IgD-negative memory B cell (primary cell): ENCODE results near the gene MTFP1. TPM values are rescaled to one million over a fixed set of nuclear protein-coding genes. Genes with fewer than 3 reads are reported as not detected.

ENCODE experiments used
- H3K27ac Mint-ChIP-seq, 3 donors: one replicate each; pipeline ENCODE4 v1.8.0; 2020 to 2022; ENCODE audit warnings: mild to moderate bottlenecking in 3 of 3, mixed read lengths in 3 of 3, moderate library complexity in 1 of 3
- H3K27me3 Mint-ChIP-seq: one replicate; pipeline ENCODE4 v1.8.0; 2021; ENCODE audit warnings: mixed read lengths
- H3K36me3 Mint-ChIP-seq: one replicate; pipeline ENCODE4 v1.8.0; 2020; ENCODE audit warnings: mild to moderate bottlenecking, mixed read lengths
- H3K4me1 Mint-ChIP-seq, 3 donors: one replicate each; pipeline ENCODE4 v1.8.0; 2020 to 2022; ENCODE audit warnings: mixed read lengths in 3 of 3, mild to moderate bottlenecking in 1 of 3
- H3K4me3 Mint-ChIP-seq, 4 donors: one replicate each; pipeline ENCODE4 v1.8.0; 2020 to 2022; ENCODE audit warnings: mild to moderate bottlenecking in 4 of 4, mixed read lengths in 4 of 4, moderate library complexity in 3 of 4
- H3K9me3 Mint-ChIP-seq, 3 donors: one replicate each; pipeline ENCODE4 v1.8.0; 2020 to 2021; ENCODE audit warnings: mixed read lengths in 3 of 3, mild to moderate bottlenecking in 1 of 3
- polyA plus RNA-seq: library from polyadenylated mRNA; unstranded; fragments of 300-500 nt; fragmentation: Illumina TruSeq; gene quantifications from one replicate; pipeline ENCODE4 v1.2.3, GENCODE V29; 2021

The MTFP1 gene
- polyA plus RNA-seq, 1 donor from 2014 or later: 27.8 TPM

DNA sequence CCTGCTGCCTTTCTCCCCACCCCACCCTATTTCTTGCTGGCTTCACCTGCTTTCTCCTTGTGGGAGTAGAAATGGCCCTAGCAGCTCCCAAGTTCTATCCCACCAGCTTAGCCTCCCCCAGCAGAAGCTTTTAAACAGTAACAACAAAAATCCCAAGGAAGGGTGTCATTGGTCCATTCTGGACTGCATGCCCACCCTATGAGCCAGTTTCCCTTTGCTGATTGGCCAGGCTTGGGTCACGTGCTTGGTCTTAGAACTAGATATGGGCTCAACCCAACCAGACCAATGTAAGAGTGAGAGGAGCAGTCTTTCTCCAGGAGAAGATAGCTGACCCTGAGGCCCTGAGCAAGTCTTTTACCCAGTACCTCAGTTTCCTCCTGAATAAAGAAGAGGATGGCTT, 2.3 kb downstream of the MTFP1 start:
- no peaks in the 10 kb centered on the region for H3K27me3 Mint-ChIP-seq
- H3K27ac Mint-ChIP-seq: peak overlapping the region in 2 of 3 donors; percentile 59 to 81
- peak overlapping the region in 1 of 4 donors; percentile 91 for H3K4me3 Mint-ChIP-seq
- H3K9me3 Mint-ChIP-seq: no peaks in the 10 kb centered on the region
- H3K36me3 Mint-ChIP-seq: no peaks in the 10 kb centered on the region
- H3K4me1 Mint-ChIP-seq: peaks cover 17 to 19% (median 18%) of the 10 kb centered on the region in 3 donors

DNA sequence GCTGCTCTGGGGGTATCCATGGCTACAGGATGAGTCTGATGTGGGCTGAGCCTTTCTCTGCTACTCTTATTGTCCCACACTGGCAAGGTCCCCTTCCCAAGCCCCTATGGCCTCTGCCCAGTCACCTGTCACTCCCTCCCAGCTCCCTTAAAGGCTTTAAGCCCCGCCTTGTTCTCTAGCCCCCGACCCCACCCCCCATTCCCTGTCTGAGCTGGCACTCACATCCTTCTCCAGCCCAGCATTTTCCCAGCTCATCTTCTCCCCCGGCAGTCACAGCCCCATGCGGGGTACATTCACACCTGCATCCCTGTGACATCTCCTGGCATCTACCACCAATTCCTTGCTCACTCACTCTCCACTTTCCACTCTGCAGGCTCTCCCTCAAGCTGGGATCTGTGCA, 4.3 kb downstream of the MTFP1 start:
- Mint-ChIP-seq H3K27ac (no peak overlapping the region), H3K27me3 (no peaks in the 10 kb centered on the region), H3K4me3 (peak overlapping the region in 1 of 4 donors; percentile 1), H3K4me1 (peaks cover 11 to 13% (median 11%) of the 10 kb centered on the region in 3 donors), H3K9me3 (peaks cover 0 to 3% (median 0%) of the 10 kb centered on the region in 3 donors), H3K36me3 (peaks cover 2% of the 10 kb centered on the region)

- H3K27ac Mint-ChIP-seq: peak overlapping the region in 2 of 3 donors; percentile 36 to 37
- peaks cover 13 to 18% (median 14%) of the 10 kb centered on the region in 3 donors for H3K4me1 Mint-ChIP-seq
- peaks cover 0 to 13% (median 3%) of the 10 kb centered on the region in 3 donors for H3K9me3 Mint-ChIP-seq
- peaks cover 4% of the 10 kb centered on the region for H3K36me3 Mint-ChIP-seq
- peak overlapping the region in 1 of 4 donors; percentile 33 for H3K4me3 Mint-ChIP-seq
- peaks cover 2% of the 10 kb centered on the region for H3K27me3 Mint-ChIP-seq
These were observed 5.4 kb downstream of the MTFP1 start for GRCh38 chr22:30430933-30431332.

GRCh38 chr22:30432096-30432495, 6.5 kb downstream of the MTFP1 start:
- peaks cover 8 to 12% (median 11%) of the 10 kb centered on the region in 3 donors for H3K4me1 Mint-ChIP-seq
- no peak overlapping the region for H3K27ac Mint-ChIP-seq
- H3K9me3 Mint-ChIP-seq: peaks cover 0 to 17% (median 7%) of the 10 kb centered on the region in 3 donors
- peaks cover 4% of the 10 kb centered on the region for H3K36me3 Mint-ChIP-seq
- no peak overlapping the region for H3K4me3 Mint-ChIP-seq
- H3K27me3 Mint-ChIP-seq: peaks cover 2% of the 10 kb centered on the region

GRCh38 chr22:30432520-30432919, 7.0 kb downstream of the MTFP1 start:
- peaks cover 0 to 17% (median 8%) of the 10 kb centered on the region in 3 donors for H3K9me3 Mint-ChIP-seq
- H3K36me3 Mint-ChIP-seq: peaks cover 4% of the 10 kb centered on the region
- H3K4me1 Mint-ChIP-seq: peaks cover 8 to 13% (median 10%) of the 10 kb centered on the region in 3 donors
- peaks cover 2% of the 10 kb centered on the region for H3K27me3 Mint-ChIP-seq
- H3K27ac Mint-ChIP-seq: no peak overlapping the region
- H3K4me3 Mint-ChIP-seq: peak overlapping the region in 1 of 4 donors; percentile 63

GRCh38 chr22:30433227-30433626, 7.7 kb downstream of the MTFP1 start:
- Mint-ChIP-seq H3K27ac (peak overlapping the region in 1 of 3 donors; percentile 69), H3K36me3 (peaks cover 5% of the 10 kb centered on the region), H3K4me1 (peaks cover 8 to 13% (median 10%) of the 10 kb centered on the region in 3 donors), H3K4me3 (peak overlapping the region in 1 of 4 donors; percentile 63), H3K27me3 (peaks cover 8% of the 10 kb centered on the region), H3K9me3 (peaks cover 0 to 17% (median 8%) of the 10 kb centered on the region in 3 donors)

DNA sequence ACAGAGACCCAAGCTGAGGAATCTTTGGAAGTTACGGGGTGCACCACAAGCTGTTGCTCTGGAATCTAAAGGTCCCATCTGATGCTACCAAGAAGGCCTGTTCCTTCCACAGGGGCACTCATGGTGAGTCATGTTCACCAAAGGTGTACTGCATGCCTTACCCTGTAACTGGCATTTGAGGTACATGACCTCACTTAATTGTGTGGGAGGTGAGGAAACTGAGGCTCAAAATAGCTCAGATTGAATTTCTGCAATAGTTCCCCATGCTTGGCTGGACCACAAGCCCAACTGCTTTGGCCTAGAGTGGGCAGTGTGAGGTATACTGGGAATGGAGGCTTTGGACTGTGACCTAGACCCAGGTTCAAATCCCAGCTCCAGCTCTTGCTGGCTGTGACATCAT, 8.2 kb downstream of the MTFP1 start:
- no peak overlapping the region for H3K4me3 Mint-ChIP-seq
- H3K9me3 Mint-ChIP-seq: peaks cover 0 to 17% (median 8%) of the 10 kb centered on the region in 3 donors
- H3K27me3 Mint-ChIP-seq: peaks cover 14% of the 10 kb centered on the region
- H3K27ac Mint-ChIP-seq: peak overlapping the region in 2 of 3 donors; percentile 26 to 69
- peaks cover 8 to 13% (median 10%) of the 10 kb centered on the region in 3 donors for H3K4me1 Mint-ChIP-seq
- H3K36me3 Mint-ChIP-seq: peaks cover 7% of the 10 kb centered on the region

- Mint-ChIP-seq H3K36me3 (peaks cover 7% of the 10 kb centered on the region), H3K27ac (peak overlapping the region; percentile 26 to 99 (median 98)), H3K4me1 (peaks cover 8 to 13% (median 10%) of the 10 kb centered on the region in 3 donors), H3K27me3 (peaks cover 16% of the 10 kb centered on the region), H3K4me3 (peak overlapping the region in 1 of 4 donors; percentile 94), H3K9me3 (peaks cover 0 to 17% (median 8%) of the 10 kb centered on the region in 3 donors)
These were observed 9.3 kb downstream of the MTFP1 start for GRCh38 chr22:30434843-30435242.

DNA sequence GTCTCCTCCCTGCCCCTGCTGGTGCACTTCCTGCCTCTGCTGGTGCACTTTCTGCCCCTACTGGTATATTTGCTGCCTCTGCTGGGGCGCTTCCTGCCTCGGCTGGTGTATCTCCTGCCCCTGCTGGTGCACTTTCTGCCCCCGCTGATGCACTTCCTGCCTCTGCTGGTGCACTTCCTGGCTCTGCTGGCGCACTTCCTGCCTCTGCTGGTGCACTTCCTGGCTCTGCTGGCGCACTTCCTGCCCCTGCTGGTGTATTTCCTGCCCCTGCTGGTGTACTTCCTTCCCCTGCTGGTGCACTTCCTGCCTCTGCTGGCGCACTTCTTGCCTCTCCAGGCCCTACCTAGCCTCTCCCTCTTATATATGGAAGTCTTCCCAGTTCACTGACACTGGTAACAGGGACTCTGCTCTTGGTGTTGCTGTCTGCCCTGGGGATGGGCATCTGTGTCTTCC, 10.1 kb downstream of the MTFP1 start:
- peak overlapping the region; percentile 62 to 94 (median 82) for H3K4me3 Mint-ChIP-seq
- peaks cover 24% of the 10 kb centered on the region for H3K27me3 Mint-ChIP-seq
- H3K27ac Mint-ChIP-seq: peak overlapping the region; percentile 80 to 99 (median 98)
- H3K36me3 Mint-ChIP-seq: peaks cover 7% of the 10 kb centered on the region
- peaks cover 8 to 16% (median 10%) of the 10 kb centered on the region in 3 donors for H3K4me1 Mint-ChIP-seq
- H3K9me3 Mint-ChIP-seq: peaks cover 0 to 21% (median 8%) of the 10 kb centered on the region in 3 donors

DNA sequence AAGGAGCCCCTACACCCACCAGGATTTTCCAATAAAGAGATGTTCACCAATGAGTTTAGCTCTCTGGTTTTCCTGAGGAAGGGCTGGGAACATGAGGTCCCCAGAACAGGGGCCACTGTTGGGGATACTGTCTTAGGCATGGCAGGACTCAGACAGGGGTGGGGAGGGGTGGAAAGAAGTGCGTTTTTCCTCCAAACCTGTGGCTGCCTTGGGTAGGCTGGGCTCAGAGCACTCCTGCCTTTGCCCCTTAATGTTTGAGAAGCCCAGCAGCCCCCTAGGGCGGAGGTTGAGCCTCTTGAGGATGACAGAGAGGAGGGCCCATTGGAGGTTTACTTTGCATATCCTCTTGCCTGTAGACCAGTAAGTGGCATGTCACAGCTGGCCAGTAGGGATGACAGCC, 10.6 kb downstream of the MTFP1 start:
- Mint-ChIP-seq H3K27me3 (peaks cover 28% of the 10 kb centered on the region), H3K27ac (peak overlapping the region; percentile 80 to 99 (median 98)), H3K9me3 (peaks cover 3 to 24% (median 8%) of the 10 kb centered on the region in 3 donors), H3K36me3 (peaks cover 7% of the 10 kb centered on the region), H3K4me3 (peak overlapping the region; percentile 62 to 94 (median 82)), H3K4me1 (peaks cover 10 to 16% (median 11%) of the 10 kb centered on the region in 3 donors)

GRCh38 chr22:30438559-30438958, 13.0 kb downstream of the MTFP1 start:
- Mint-ChIP-seq H3K27me3 (peaks cover 43% of the 10 kb centered on the region), H3K36me3 (peaks cover 5% of the 10 kb centered on the region), H3K4me1 (peaks cover 15 to 21% (median 18%) of the 10 kb centered on the region in 3 donors), H3K9me3 (peaks cover 7 to 30% (median 15%) of the 10 kb centered on the region in 3 donors), H3K4me3 (peak overlapping the region in 1 of 4 donors; percentile 13), H3K27ac (peak overlapping the region in 1 of 3 donors; percentile 46)

GRCh38 chr22:30439226-30439625, 13.7 kb downstream of the MTFP1 start:
- peaks cover 47% of the 10 kb centered on the region for H3K27me3 Mint-ChIP-seq
- no peak overlapping the region for H3K27ac Mint-ChIP-seq
- peaks cover 5% of the 10 kb centered on the region for H3K36me3 Mint-ChIP-seq
- H3K4me3 Mint-ChIP-seq: no peak overlapping the region
- peaks cover 15 to 21% (median 18%) of the 10 kb centered on the region in 3 donors for H3K4me1 Mint-ChIP-seq
- H3K9me3 Mint-ChIP-seq: peaks cover 7 to 30% (median 15%) of the 10 kb centered on the region in 3 donors

- Mint-ChIP-seq H3K36me3 (peaks cover 5% of the 10 kb centered on the region), H3K27me3 (peaks cover 48% of the 10 kb centered on the region), H3K9me3 (peaks cover 7 to 28% (median 15%) of the 10 kb centered on the region in 3 donors), H3K27ac (peak overlapping the region in 2 of 3 donors; percentile 69 to 90), H3K4me1 (peaks cover 14 to 21% (median 16%) of the 10 kb centered on the region in 3 donors), H3K4me3 (no peak overlapping the region)
These were observed 14.3 kb downstream of the MTFP1 start for GRCh38 chr22:30439836-30440235.

DNA sequence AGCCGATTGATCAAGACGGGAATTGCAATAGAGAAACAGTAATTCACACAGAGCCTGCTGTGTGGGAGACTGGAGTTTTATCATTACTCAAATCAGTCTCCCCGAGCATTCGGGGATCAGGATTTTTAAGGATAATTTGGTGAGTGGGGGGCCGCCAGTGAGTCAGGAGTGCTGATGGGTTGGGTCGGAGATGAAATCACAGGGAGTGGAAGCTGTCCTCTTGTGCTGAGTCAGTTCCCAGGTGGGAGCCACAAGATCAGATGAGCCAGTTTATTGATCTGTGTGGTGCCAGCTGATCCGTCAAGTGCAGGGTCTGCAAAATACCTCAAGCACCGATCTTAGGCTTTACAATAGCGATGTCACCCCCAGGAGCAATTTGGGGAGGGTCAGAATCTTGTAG, 15.5 kb downstream of the MTFP1 start:
- Mint-ChIP-seq H3K9me3 (peaks cover 7 to 15% (median 11%) of the 10 kb centered on the region in 3 donors), H3K4me1 (peaks cover 6 to 13% (median 12%) of the 10 kb centered on the region in 3 donors), H3K36me3 (peaks cover 3% of the 10 kb centered on the region), H3K27ac (peak overlapping the region; percentile 46 to 90 (median 69)), H3K4me3 (no peak overlapping the region), H3K27me3 (peaks cover 55% of the 10 kb centered on the region)

DNA sequence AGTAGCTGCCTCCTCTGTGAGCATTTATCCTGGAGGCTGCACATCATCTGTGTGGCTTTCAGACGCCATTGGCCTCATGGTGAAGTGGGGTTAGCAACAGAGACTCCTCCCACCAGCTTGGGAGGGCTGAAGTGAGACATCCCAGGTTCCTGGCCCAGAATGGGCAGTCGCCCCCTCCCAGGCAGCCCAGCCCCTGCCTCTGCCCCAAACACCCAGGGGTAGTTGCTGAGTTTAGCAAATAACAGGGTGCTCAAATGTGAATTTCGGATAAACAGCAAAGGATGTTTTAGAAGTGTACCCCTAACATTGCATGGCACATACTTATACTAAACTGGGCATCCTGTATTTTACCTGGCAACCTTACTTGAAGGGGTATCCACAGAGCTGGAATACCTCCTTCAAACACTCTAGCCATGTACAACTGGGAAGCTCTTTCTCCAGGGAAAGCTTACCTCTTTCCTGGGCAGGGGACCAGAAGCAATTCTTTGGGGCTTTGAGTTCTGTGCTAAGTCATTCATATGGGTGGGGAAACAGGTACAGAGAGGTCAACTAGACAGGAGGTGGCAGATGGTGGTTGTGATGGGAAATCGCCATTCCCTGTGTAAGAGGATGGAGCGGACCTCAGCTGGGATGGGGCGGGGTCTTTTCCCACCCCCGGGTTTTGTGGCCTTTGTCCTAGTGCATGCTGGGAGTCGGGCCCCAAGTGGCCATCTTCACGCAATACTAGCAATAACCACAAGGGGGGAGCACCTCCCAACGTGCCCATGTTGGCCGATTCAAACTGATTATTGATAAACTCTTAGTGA, 19.3 kb downstream of the MTFP1 start:
- Mint-ChIP-seq H3K27ac (peak overlapping the region in 1 of 3 donors; percentile 12), H3K27me3 (peaks cover 48% of the 10 kb centered on the region), H3K4me1 (peaks cover 5 to 12% (median 9%) of the 10 kb centered on the region in 3 donors), H3K4me3 (peak overlapping the region in 1 of 4 donors; percentile 76), H3K36me3 (peaks cover 3% of the 10 kb centered on the region), H3K9me3 (peaks cover 7 to 12% (median 8%) of the 10 kb centered on the region in 3 donors)
